DMS 273 treated with DMSO at 0.1 percent for 48 hours (cell line): ENCODE results near the gene PRR35.

ENCODE experiments used
- DNase-seq: peaks from one replicate; lab custom pipeline; 2025; lab: John Stamatoyannopoulos, UW

Gene PRR35

DNA sequence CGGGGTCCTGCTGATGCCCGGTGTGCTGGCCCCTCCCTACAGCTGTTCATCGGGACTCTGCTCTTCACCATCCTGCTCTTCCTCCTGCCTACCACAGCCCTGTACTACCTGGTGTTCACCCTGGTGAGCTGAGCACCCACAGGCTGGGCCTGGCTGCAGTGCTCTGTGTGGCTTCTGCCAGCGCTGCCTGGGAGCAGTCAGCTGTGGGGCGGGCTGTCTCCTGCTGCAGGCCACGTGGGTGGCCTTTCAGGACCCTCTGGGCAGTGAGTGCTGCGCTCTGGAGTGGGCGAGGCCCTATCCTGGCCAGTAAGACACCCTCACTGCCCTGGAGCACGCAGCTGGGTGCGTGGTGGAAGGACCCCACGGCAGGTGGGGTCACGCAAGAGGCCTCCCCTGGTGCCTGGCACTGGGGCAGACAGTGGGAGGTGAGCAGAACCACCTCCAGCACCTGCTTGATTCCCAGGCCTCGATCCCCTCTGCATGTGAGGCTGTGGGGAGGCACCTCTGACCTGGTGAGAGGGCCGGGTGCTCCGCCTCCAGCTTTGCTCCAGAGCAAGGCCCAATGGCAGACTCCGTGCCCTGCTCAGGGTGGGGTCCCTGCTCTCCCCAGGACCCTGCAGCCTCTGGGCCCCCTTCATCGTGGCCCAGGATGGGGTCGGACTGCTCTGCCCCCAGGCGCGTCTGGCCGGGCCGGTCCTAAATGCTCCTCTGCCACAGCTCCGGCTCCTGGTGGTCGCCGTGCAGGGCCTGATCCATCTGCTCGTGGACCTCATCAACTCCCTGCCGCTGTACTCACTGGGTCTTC, 20.1 kb downstream of the PRR35 start:
- DNase-seq, result no peak

GRCh38 chr16:580946-581498, 20.8 kb downstream of the PRR35 start:
- DNase-seq, result no peak

- DNase-seq, result no peak
Observed at GRCh38 chr16:582218-582613, 22.0 kb downstream of the PRR35 start.

- peak; percentile 31 for DNase-seq
Observed at GRCh38 chr16:582614-583331, 22.6 kb downstream of the PRR35 start.

DNA sequence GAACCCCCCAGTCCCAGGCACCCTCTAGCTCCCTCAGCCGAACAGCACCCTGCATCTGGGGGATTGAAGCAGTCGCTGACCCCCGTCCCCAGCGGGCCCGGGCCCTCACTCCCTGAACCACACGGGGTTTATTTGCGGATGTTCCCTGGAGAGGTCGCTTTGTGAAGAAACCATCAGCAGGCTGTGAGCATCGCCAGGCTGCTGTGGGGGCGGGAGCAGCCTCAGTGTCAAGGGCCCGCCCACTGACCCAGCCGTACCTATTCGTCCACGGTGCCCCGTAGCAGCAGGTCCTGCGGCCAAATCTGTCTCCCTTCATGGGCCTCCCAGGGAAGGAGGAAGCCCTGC, 23.2 kb downstream of the PRR35 start:
- peak; percentile 27 for DNase-seq

GRCh38 chr16:583815-584591, 23.8 kb downstream of the PRR35 start:
- DNase-seq, result no peak

DNA sequence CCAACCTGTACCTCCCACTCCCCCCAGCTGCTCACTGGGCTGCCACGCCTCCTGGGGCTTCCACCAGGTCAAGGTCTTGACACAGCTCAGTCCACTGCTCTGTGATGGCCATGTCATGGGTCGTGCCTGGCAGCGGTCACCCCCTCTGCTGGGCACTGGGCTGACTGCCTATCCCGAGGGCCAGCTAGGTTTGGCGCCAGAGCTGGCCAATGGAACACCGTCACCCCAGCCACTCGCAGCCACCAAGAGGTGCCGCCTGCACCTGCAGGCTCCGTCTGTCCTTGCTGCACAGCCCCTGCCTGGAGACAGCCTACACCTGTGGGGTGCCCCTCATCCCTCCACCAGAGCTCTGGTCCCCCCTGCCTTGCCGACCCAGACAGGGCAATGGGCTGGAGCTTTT, 25.2 kb downstream of the PRR35 start:
- DNase-seq, result no peak

DNA sequence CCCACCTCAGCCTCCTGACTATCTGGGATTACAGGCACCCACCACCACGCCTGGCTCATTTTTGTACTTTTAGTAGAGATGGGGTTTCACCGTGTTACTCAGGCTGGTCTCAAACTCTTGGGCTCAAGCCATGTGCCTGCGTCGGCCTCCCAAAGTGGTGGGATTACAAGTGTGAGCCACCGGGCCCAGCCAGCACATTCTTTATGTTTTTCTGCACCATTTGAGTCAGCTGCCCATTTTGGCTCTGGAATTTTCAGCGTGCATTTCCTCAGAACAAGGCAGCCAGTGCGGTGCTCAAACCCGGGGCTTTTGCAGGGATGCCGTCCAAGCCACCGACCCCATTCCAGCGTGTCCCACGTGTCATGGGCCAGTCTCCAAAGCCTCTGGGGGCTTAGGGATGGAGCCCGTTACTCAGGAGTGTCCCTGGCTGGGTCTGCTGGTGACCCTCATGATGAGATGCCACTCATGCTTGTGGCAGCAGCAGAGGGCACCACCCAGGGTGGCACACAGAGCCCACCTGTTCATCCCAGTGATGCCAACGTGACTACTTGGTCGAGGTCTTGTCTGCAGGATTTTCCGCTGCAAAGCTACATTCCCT, 26.0 kb downstream of the PRR35 start:
- no peak for DNase-seq

GRCh38 chr16:586645-587590, 26.7 kb downstream of the PRR35 start:
- no peak for DNase-seq

GRCh38 chr16:588639-588888, 28.4 kb downstream of the PRR35 start:
- DNase-seq, result no peak

GRCh38 chr16:588889-589657, 28.9 kb downstream of the PRR35 start:
- DNase-seq, result peak; percentile 84

GRCh38 chr16:589658-590187, 29.5 kb downstream of the PRR35 start, which contains the start of gene RAB40C:
Gene RAB40C, plus strand, starts transcription at chr16:590066. Its CDS starts 226 bp downstream, at chr16:590292.
- DNase-seq, result peak; percentile 88

- DNase-seq, result no peak
Observed at GRCh38 chr16:590188-590814, 30.1 kb downstream of the PRR35 start.

GRCh38 chr16:590815-591200, 30.6 kb downstream of the PRR35 start:
- DNase-seq, result no peak

DNA sequence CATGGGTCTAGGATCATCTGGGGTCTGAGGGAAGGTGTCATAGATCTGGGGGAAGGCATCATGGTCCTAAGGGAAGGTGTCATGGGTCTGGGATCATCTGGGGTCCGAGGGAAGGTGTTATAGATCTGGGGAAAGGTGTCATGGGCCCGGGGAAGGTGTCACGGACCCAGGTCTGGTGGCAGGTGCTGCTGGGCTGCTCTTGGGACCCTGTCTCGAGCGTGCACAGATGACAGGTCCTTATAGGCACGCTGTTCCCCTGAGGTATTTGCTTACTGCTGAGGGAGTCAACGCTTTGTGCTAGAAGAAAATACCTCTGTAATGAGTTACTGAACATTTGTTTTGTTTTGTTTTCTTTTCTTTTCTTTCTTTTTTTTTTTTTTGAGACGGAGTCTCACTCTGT, 31.0 kb downstream of the PRR35 start:
- no peak for DNase-seq

DNA sequence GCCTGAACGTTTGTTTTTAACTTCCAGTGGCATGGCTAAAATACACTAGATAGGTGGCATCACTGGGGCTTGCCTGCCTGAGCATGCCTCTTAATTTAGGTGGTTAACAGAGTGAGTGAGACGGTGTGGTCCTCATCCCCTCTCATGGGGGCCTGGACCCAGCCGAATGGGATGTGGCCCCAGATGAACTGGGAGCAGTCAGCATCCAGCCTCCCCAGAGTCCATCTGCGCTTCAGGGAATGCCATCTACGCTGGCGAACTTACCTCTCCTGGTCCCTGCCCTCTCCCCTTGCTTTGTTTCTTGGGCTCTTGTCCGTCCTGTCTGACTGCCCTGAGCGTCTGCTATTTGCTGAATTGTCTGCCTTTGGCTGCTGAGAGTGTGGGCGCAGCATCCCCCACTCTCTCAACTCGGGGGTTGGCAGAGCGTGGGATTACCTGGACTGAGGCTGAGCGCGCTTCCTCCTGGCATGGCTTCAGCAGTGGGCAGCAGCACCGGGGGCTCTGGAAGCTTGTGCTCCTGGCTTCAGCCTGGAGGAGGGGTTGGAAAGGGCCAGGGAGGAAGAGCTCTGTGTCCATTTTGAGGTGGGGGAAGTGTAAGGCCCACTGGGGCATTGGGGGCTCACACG, 31.8 kb downstream of the PRR35 start:
- DNase-seq, result no peak

- peak; percentile 27 for DNase-seq
Observed at GRCh38 chr16:592518-593306, 32.5 kb downstream of the PRR35 start.

GRCh38 chr16:593406-593805, 33.2 kb downstream of the PRR35 start:
- no peak for DNase-seq
